Measurements from ENCODE around the gene RPS6KL1. TPM values are rescaled to one million over a fixed set of nuclear protein-coding genes. Genes with fewer than 3 reads are reported as not detected.

RPS6KL1 gene
- total RNA-seq, 1 experiment from 2014 or later: 16.4 TPM

GRCh38 chr14:74948228-74949175 lies 25.4 kb upstream of the RPS6KL1 start:
- CTCF ChIA-PET: interaction anchor here (1.0 kb wide), 1 partner anchor 70 kb away, joined by 3 read pairs; no protein-coding TSS in a partner anchor
- Mint-ChIP-seq H3K4me3 (ENCODE audit: low read depth, unreplicated experiment) (no peak overlapping the region), H3K36me3 (ENCODE audit: insufficient read depth, unreplicated experiment) (peaks cover 3% of the 10 kb centered on the region), H3K4me1 (ENCODE audit: low read depth, unreplicated experiment) (peaks cover 12% of the 10 kb centered on the region), H3K27ac (ENCODE audit: unreplicated experiment) (no peak overlapping the region), H3K9me3 (ENCODE audit: low read depth, unreplicated experiment) (no peaks in the 10 kb centered on the region), H3K27me3 (ENCODE audit: unreplicated experiment) (no peaks in the 10 kb centered on the region)
- TF ChIP-seq CTCF (IDR thresholded peaks at IDR 0.05; ENCODE audit: unreplicated experiment): no peak
- intact Hi-C loops (cut with micrococcal nuclease; ENCODE audit: unreplicated experiment): no loop called here
- BruUV-seq (replicated peaks): no TSS peak
- DNase-seq: no peak

- Mint-ChIP-seq H3K4me1 (ENCODE audit: low read depth, unreplicated experiment) (peaks cover 12% of the 10 kb centered on the region), H3K9me3 (ENCODE audit: low read depth, unreplicated experiment) (no peaks in the 10 kb centered on the region), H3K4me3 (ENCODE audit: low read depth, unreplicated experiment) (no peak overlapping the region), H3K36me3 (ENCODE audit: insufficient read depth, unreplicated experiment) (peaks cover 3% of the 10 kb centered on the region), H3K27me3 (ENCODE audit: unreplicated experiment) (no peaks in the 10 kb centered on the region), H3K27ac (ENCODE audit: unreplicated experiment) (no peak overlapping the region)
- CTCF ChIA-PET: no interaction called here
- no peak for DNase-seq
- no TSS peak for BruUV-seq (replicated peaks)
- intact Hi-C loops (cut with micrococcal nuclease; ENCODE audit: unreplicated experiment): loop anchor here (2.0 kb wide), 1 partner anchor 141 kb away; no protein-coding TSS in a partner anchor
- no peak for TF ChIP-seq CTCF (IDR thresholded peaks at IDR 0.05; ENCODE audit: unreplicated experiment)
These were observed 24.5 kb upstream of the RPS6KL1 start for GRCh38 chr14:74947353-74948227.

DNA sequence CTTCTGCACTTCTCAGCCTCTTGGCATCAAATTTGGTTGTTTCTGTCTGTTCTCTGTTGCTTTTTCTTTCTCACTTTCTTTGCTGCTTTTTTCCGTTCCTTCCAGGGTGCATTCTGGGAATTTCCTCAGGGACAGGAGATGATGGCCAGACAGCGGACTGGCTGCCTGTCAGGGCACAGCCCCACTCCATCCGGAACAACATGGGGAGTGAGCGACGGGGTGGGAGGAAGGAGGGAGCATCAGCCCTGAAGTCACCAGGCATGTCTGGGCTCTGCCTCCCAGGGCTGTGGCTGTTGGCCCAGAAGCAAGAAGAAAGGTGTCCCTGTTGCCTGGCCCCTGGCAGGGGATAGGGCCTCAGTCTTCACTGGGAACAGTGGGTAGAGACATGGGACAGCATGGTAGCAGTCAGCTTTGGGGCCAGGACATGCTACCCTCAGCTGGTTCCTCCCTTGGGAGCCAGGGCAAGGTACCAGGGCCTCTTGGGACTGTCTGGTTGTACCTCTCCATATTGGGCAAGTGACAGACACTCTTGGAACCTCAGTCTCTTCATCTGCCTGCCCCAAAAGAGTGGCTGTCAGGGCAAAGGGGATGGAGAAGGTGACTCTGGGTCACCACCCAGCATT lies 23.7 kb upstream of the RPS6KL1 start:
- peaks cover 12% of the 10 kb centered on the region for H3K4me1 Mint-ChIP-seq (ENCODE audit: low read depth, unreplicated experiment)
- CTCF ChIA-PET: interaction anchor here (0.6 to 2.3 kb wide), 5 partner anchors 24 to 142 kb away, joined by 3 to 12 read pairs (median 8); partner anchors contain the start of genes EIF2B2 and RPS6KL1
- peaks cover 3% of the 10 kb centered on the region for H3K36me3 Mint-ChIP-seq (ENCODE audit: insufficient read depth, unreplicated experiment)
- TF ChIP-seq CTCF (IDR thresholded peaks at IDR 0.05; ENCODE audit: unreplicated experiment): no peak
- H3K9me3 Mint-ChIP-seq (ENCODE audit: low read depth, unreplicated experiment): no peaks in the 10 kb centered on the region
- intact Hi-C loops (cut with micrococcal nuclease; ENCODE audit: unreplicated experiment): loop anchor here (2.0 kb wide), 1 partner anchor 142 kb away; no protein-coding TSS in a partner anchor
- no peak for DNase-seq
- no TSS peak for BruUV-seq (replicated peaks)
- no peak overlapping the region for H3K27ac Mint-ChIP-seq (ENCODE audit: unreplicated experiment)
- no peak overlapping the region for H3K4me3 Mint-ChIP-seq (ENCODE audit: low read depth, unreplicated experiment)
- H3K27me3 Mint-ChIP-seq (ENCODE audit: unreplicated experiment): no peaks in the 10 kb centered on the region

Measured in Calu3 (cell line).